H9 (cell line): ENCODE measurements around the gene HIC2. TPM values are rescaled to one million over a fixed set of nuclear protein-coding genes. Genes with fewer than 3 reads are reported as not detected.
"Not testable (repeated sequence)": the region's sequence is repeated elsewhere in the genome, so short reads cannot be mapped to it uniquely, and the experiment has no call there.

Experiments
- DNase-seq: peaks from one replicate; pipeline ENCODE4 v3.0.0-alpha.2; 2017
- H2AFZ ChIP-seq: one replicate; pipeline ENCODE4 v1.6.1; 2013; ENCODE audit warnings: mild to moderate bottlenecking, low read length, control low read depth, moderate library complexity
- H2AK5ac ChIP-seq: 2 replicates; pipeline ENCODE4 v1.6.1; 2013; ENCODE audit warnings: low read length, control low read depth, mixed read lengths; ENCODE audit not compliant: insufficient read length
- H2BK120ac ChIP-seq: one replicate; pipeline ENCODE4 v1.6.1; 2013; ENCODE audit warnings: low read depth, mild to moderate bottlenecking, low read length, control low read depth, inconsistent platforms; ENCODE audit not compliant: poor library complexity, severe bottlenecking
- H2BK12ac ChIP-seq: 2 replicates; pipeline ENCODE4 v1.6.1; 2013; ENCODE audit warnings: low read length, control low read depth, mixed read lengths, low read depth; ENCODE audit not compliant: insufficient read length
- H2BK15ac ChIP-seq: 2 replicates; pipeline ENCODE4 v1.6.1; 2013; ENCODE audit warnings: low read depth, low read length, control low read depth
- H2BK20ac ChIP-seq: one replicate; pipeline ENCODE4 v1.6.1; 2013; ENCODE audit warnings: low read depth, mild to moderate bottlenecking, low read length, control low read depth, inconsistent platforms; ENCODE audit not compliant: poor library complexity, severe bottlenecking
- H2BK5ac ChIP-seq: 2 replicates; pipeline ENCODE4 v1.6.1; 2013; ENCODE audit warnings: low read length, control low read depth, mixed read lengths; ENCODE audit not compliant: insufficient read length
- H3K14ac ChIP-seq: 2 replicates; pipeline ENCODE4 v1.6.1; 2013; ENCODE audit warnings: low read length, control low read depth; ENCODE audit not compliant: insufficient read depth
- H3K18ac ChIP-seq: 2 replicates; pipeline ENCODE4 v1.6.1; 2013; ENCODE audit warnings: low read depth, mild to moderate bottlenecking, mixed read lengths, low read length, control low read depth; ENCODE audit not compliant: insufficient read length
- H3K23ac ChIP-seq: 2 replicates; pipeline ENCODE4 v1.6.1; 2013; ENCODE audit warnings: low read length, control low read depth, mixed read lengths, low read depth; ENCODE audit not compliant: insufficient read length
- H3K23me2 ChIP-seq: 2 replicates; pipeline ENCODE4 v1.6.1; 2013; ENCODE audit warnings: low read depth, mild to moderate bottlenecking, mixed read lengths, low read length, control low read depth; ENCODE audit not compliant: insufficient read length, poor library complexity, severe bottlenecking
- H3K27ac ChIP-seq: 2 replicates; pipeline ENCODE4 v1.5.1; 2013; ENCODE audit warnings: low read length, control low read depth, mixed read lengths, low read depth; ENCODE audit not compliant: insufficient read length
- H3K27me3 ChIP-seq: 2 replicates; pipeline ENCODE4 v1.6.1; 2013; ENCODE audit warnings: low read length, control low read depth, inconsistent platforms; ENCODE audit not compliant: insufficient read depth
- H3K4ac ChIP-seq: 2 replicates; pipeline ENCODE4 v1.6.1; 2013; ENCODE audit warnings: low read depth, mild to moderate bottlenecking, control low read depth, inconsistent platforms, low read length, moderate library complexity
- H3K4me1 ChIP-seq: 2 replicates; pipeline ENCODE4 v1.6.1; 2013; ENCODE audit warnings: low read length, control low read depth, inconsistent platforms; ENCODE audit not compliant: insufficient read depth
- H3K4me2 ChIP-seq: 2 replicates; pipeline ENCODE4 v1.6.1; 2013; ENCODE audit warnings: low read length, control low read depth, mixed read lengths; ENCODE audit not compliant: insufficient read length, insufficient read depth
- H3K56ac ChIP-seq: 2 replicates; pipeline ENCODE4 v1.6.1; 2013; ENCODE audit warnings: low read depth, mild to moderate bottlenecking, mixed read lengths, low read length, control low read depth; ENCODE audit not compliant: insufficient read length
- H3K79me1 ChIP-seq: 2 replicates; pipeline ENCODE4 v1.6.1; 2013; ENCODE audit warnings: low read depth, mild to moderate bottlenecking, moderate library complexity, low read length, control low read depth, inconsistent platforms; ENCODE audit not compliant: insufficient read depth, poor library complexity, severe bottlenecking
- H3K79me2 ChIP-seq: 2 replicates; pipeline ENCODE4 v1.6.1; 2013; ENCODE audit warnings: low read length, control low read depth, inconsistent platforms; ENCODE audit not compliant: insufficient read depth
- H3K9ac ChIP-seq: 2 replicates; pipeline ENCODE4 v1.6.1; 2013; ENCODE audit warnings: low read length, control low read depth, mixed read lengths; ENCODE audit not compliant: insufficient read length; ENCODE audit errors: extremely low read depth
- H3K9me3 ChIP-seq: one replicate; pipeline ENCODE4 v1.6.1; 2013; ENCODE audit warnings: low read depth, low read length, inconsistent platforms; ENCODE audit not compliant: control insufficient read depth
- H3T11ph ChIP-seq: one replicate; pipeline ENCODE4 v1.6.1; 2013; ENCODE audit warnings: mild to moderate bottlenecking, low read length, control low read depth, inconsistent platforms
- H4K20me1 ChIP-seq: one replicate; pipeline ENCODE4 v1.6.1; 2013; ENCODE audit not compliant: control insufficient read depth, insufficient read length, insufficient read depth
- H4K5ac ChIP-seq: 2 replicates; pipeline ENCODE4 v1.6.1; 2013; ENCODE audit warnings: low read depth, mild to moderate bottlenecking, mixed read lengths, low read length, control low read depth; ENCODE audit not compliant: insufficient read length
- H4K8ac ChIP-seq: replicated peaks from 2 replicates; pipeline ENCODE4 v1.6.1; 2013; ENCODE audit warnings: low read length, control low read depth, mixed read lengths, low read depth; ENCODE audit not compliant: insufficient read length
- H4K91ac ChIP-seq: 2 replicates; pipeline ENCODE4 v1.6.1; 2013; ENCODE audit warnings: low read depth, mild to moderate bottlenecking, moderate library complexity, mixed read lengths, low read length, control low read depth; ENCODE audit not compliant: insufficient read length
- H3K27ac Mint-ChIP-seq, 3 experiments: 2 replicates in 2 of 3; 3 replicates in 1 of 3; pipeline ENCODE4 v1.8.0; 2020 to 2021; ENCODE audit warnings: mixed read lengths in 3 of 3, mild to moderate bottlenecking in 1 of 3, moderate library complexity in 1 of 3
- H3K27me3 Mint-ChIP-seq: 2 replicates; pipeline ENCODE4 v1.8.0; 2021; ENCODE audit warnings: low read depth, mild to moderate bottlenecking, moderate library complexity, mixed read lengths
- H3K36me3 Mint-ChIP-seq, 3 experiments: 2 replicates in 2 of 3; 3 replicates in 1 of 3; pipeline ENCODE4 v1.8.0; 2020 to 2021; ENCODE audit warnings: low read depth in 3 of 3, mixed read lengths in 3 of 3; ENCODE audit not compliant: insufficient read depth in 1 of 3
- H3K4me1 Mint-ChIP-seq, 2 experiments: 2 replicates each; pipeline ENCODE4 v1.8.0; 2020; ENCODE audit warnings: mixed read lengths in 2 of 2
- H3K4me3 Mint-ChIP-seq, 2 experiments: 2 replicates in 1 of 2; 3 replicates in 1 of 2; pipeline ENCODE4 v1.8.0; 2020 to 2021; ENCODE audit warnings: mild to moderate bottlenecking in 2 of 2, mixed read lengths in 2 of 2, moderate library complexity in 1 of 2
- H3K9me3 Mint-ChIP-seq, 2 experiments: 2 replicates in 1 of 2; 3 replicates in 1 of 2; pipeline ENCODE4 v1.8.0; 2020; ENCODE audit warnings: mild to moderate bottlenecking in 2 of 2, mixed read lengths in 2 of 2, moderate library complexity in 1 of 2
- WGBS: extraction: QIAGEN DNeasy Blood & Tissue Kit; methylation state at CpG from one replicate; pipeline ENCODE4 v1.1.7; 2013; ENCODE audit warnings: missing lambda C conversion rate, low lambda C conversion rate, mixed read lengths; ENCODE audit not compliant: insufficient read length; ENCODE audit errors: extremely low coverage; 5-methylcytosine and 5-hydroxymethylcytosine counted together
- total RNA-seq: library from RNA; stranded (reverse); gene quantifications from 2 replicates; pipeline ENCODE4 v1.2.1, GENCODE V29; 2021

The HIC2 gene
- total RNA-seq, 1 experiment from 2014 or later = 24.9 TPM

DNA sequence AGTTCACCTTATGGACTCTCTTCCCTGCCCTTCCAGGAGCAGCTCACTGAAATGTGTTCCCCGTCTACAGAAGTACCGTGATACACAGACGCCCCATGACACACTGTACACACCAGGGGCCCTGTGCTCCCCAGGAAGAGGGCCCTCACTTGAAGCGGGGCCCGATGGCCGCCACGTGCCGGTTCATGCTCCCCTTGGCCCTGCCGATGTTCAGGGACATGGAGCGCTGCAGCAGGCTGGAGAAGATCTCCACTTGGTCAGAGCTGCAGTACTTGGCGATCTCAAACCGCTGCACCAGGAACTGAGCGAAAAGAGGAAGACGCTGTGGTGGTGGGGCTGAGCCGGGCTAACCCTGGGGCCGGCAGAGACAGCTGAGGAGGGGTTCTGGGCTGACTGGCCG lies 70.6 kb downstream of the HIC2 start:
- not testable (repeated sequence) for DNase-seq

DNA sequence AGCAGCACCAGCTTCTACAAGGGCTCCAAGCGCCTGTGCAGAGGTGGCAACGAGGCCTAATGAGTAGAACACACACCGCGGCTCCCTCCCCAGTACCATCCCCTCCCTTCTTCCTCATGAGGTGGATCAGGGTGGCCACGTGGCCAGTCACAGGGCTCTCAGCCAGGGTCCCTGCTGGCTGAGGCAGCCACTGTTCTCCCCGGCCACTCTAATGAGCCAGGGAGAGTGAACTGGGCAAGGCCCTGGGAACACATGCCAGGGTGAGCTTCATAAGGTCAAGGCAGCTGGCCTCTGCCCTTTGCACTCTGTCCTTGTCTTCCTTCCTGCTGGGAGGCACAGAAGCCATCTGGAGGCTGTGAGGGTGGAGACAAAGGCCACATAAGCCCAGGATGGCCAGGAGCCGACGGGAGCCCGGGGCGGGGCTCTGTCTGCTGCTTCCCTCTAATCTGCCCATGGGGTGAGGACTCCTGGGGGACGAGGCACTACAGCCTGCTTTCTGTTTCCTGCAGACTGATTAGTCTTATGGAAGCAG lies 72.0 kb downstream of the HIC2 start:
- not testable (repeated sequence) for H3K9ac ChIP-seq, H3K27ac Mint-ChIP-seq, H2BK12ac ChIP-seq, H3K79me2 ChIP-seq, H2BK20ac ChIP-seq, H4K8ac ChIP-seq, H3K27ac ChIP-seq, H4K20me1 ChIP-seq, H2AK5ac ChIP-seq, H3K56ac ChIP-seq, H3K4me3 Mint-ChIP-seq, H3K36me3 Mint-ChIP-seq, H2AFZ ChIP-seq, H3K9me3 ChIP-seq, H3K27me3 Mint-ChIP-seq, H3K9me3 Mint-ChIP-seq, H3K27me3 ChIP-seq, H3K18ac ChIP-seq, H3K4me1 ChIP-seq, H3T11ph ChIP-seq, H2BK15ac ChIP-seq, H2BK120ac ChIP-seq, H3K4ac ChIP-seq, H3K4me2 ChIP-seq, H2BK5ac ChIP-seq, H3K14ac ChIP-seq, H3K23me2 ChIP-seq, H3K23ac ChIP-seq, H4K5ac ChIP-seq, H4K91ac ChIP-seq, H3K79me1 ChIP-seq, H3K4me1 Mint-ChIP-seq, DNase-seq
- no CpG with 5 or more reads among the region's 11 CpGs for WGBS

More for the DNA sequence above, 70.6 kb downstream of the HIC2 start:
- not testable (repeated sequence) for H2AFZ ChIP-seq, H3K4ac ChIP-seq, H3K56ac ChIP-seq, H3K4me1 ChIP-seq, H3K23me2 ChIP-seq, H3K27ac Mint-ChIP-seq, H2BK15ac ChIP-seq, H3K79me1 ChIP-seq, H3K9me3 ChIP-seq, H3T11ph ChIP-seq, H3K9me3 Mint-ChIP-seq, H3K14ac ChIP-seq, H3K27ac ChIP-seq, H4K91ac ChIP-seq, H4K20me1 ChIP-seq, H3K23ac ChIP-seq, H3K27me3 Mint-ChIP-seq, H4K5ac ChIP-seq, H3K27me3 ChIP-seq, H3K36me3 Mint-ChIP-seq, H2BK20ac ChIP-seq, H3K18ac ChIP-seq, H2BK12ac ChIP-seq, H4K8ac ChIP-seq, H3K79me2 ChIP-seq, H2AK5ac ChIP-seq, H2BK5ac ChIP-seq, H3K4me3 Mint-ChIP-seq, H3K9ac ChIP-seq, H3K4me1 Mint-ChIP-seq, H2BK120ac ChIP-seq, H3K4me2 ChIP-seq
- no CpG with 5 or more reads among the region's 17 CpGs for WGBS
